Measurements from ENCODE around the gene CREBZF.

DNA sequence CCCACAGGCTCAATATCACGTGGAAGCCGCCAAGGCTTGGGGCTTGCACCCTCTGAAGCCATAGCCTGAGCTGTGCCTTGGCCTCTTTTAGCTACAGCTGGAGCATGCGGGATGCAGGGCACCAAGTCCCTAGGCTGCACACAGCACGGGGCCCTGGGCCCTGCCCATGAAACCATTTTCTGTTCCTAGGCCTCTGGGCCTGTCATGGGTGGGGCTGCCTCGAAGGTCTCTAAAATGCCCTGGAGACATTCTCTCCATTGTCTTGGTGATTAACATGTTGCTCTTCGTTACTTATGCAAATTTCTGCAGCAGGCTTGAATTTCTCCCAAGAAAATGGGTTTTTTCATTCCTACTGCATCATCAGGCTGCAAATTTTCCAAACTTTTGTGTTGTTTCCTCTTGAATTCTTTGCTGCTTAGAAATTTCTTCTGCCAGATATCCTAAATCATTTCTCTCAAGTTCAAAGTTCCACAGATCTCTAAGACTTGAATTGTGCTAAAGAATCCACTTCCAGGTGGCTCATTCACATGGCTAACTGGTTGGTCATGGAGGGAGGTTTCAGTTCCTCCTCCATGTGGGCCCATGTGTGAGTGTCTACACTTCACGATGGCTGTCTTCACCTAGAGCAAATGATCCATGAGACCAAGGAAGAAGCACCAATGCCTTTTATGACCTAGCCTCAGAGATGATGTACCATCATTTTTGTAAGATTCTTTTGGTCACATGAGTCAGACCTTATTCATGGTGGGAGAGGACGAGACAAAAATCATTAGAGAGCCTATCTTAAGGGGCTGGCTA, 7.4 kb upstream of the CREBZF start:
- TF ChIP-seq, protein P1, sequence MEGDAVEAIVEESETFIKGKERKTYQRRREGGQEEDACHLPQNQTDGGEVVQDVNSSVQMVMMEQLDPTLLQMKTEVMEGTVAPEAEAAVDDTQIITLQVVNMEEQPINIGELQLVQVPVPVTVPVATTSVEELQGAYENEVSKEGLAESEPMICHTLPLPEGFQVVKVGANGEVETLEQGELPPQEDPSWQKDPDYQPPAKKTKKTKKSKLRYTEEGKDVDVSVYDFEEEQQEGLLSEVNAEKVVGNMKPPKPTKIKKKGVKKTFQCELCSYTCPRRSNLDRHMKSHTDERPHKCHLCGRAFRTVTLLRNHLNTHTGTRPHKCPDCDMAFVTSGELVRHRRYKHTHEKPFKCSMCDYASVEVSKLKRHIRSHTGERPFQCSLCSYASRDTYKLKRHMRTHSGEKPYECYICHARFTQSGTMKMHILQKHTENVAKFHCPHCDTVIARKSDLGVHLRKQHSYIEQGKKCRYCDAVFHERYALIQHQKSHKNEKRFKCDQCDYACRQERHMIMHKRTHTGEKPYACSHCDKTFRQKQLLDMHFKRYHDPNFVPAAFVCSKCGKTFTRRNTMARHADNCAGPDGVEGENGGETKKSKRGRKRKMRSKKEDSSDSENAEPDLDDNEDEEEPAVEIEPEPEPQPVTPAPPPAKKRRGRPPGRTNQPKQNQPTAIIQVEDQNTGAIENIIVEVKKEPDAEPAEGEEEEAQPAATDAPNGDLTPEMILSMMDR (optimal IDR thresholded peaks at IDR 0.05 in 1 of 3, IDR thresholded peaks at IDR 0.05 in 1 of 3, conservative IDR thresholded peaks at IDR 0.05 in 1 of 3; ENCODE audit: extremely low read depth in 1 of 3, insufficient read depth in 2 of 3, low read length in 3 of 3): no peak
- TF ChIP-seq EZH2 (IDR thresholded peaks at IDR 0.05; ENCODE audit: low read length): no peak
